ENCODE results near the gene USO1. TPM values are rescaled to one million over a fixed set of nuclear protein-coding genes. Genes with fewer than 3 reads are reported as not detected.

USO1 gene
- total and polyA plus RNA-seq, 2 of the 13 experiments (the other 11 are each of a cell fraction or from before 2014, with no cell fraction given), result 52.2 to 87.7 TPM

DNA sequence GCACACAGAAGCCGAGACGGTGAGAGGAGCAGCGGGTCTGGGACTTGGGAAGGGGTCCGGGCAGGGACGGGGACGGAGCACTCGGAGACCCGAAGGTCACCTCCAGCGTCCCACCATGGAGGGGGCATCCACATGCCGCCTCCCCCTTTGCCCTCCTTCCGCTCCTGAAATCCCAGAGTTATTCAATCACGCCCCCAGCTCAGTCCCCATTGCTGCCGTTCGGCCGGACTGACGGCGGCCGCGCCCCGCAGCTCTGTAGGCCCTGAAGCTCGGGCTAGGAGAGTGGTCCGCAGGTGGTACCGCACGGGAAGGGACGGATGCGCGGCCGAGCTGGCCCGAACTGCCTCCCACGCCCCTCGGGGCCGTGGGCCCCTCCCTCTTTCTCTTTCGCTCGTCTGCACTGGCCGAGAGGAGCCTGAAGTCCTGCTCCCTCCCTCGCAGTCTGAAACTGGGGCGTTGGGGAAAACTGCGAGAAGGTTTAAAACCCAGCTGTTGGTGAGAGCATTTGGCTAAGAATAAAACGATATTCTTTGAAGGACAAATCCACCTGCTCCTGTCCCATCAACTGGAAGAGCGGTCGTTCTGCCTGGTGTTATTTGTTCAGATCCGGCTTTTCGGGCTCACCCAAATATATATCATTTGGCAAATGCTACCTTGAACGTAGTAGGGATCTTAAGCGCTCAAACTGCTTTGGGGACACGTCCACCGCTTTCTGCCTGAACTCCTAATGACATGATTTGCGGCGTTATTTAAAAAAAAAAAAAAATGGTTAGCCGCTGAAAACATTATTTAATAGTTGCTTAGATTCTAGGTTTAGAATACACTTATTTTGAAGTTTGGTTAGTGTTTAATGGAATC lies 719 bp downstream of the USO1 start (continued):
- TF ChIP-seq, protein P1, sequence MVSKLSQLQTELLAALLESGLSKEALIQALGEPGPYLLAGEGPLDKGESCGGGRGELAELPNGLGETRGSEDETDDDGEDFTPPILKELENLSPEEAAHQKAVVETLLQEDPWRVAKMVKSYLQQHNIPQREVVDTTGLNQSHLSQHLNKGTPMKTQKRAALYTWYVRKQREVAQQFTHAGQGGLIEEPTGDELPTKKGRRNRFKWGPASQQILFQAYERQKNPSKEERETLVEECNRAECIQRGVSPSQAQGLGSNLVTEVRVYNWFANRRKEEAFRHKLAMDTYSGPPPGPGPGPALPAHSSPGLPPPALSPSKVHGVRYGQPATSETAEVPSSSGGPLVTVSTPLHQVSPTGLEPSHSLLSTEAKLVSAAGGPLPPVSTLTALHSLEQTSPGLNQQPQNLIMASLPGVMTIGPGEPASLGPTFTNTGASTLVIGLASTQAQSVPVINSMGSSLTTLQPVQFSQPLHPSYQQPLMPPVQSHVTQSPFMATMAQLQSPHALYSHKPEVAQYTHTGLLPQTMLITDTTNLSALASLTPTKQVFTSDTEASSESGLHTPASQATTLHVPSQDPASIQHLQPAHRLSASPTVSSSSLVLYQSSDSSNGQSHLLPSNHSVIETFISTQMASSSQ (IDR thresholded peaks at IDR 0.05; ENCODE audit: low read depth), result no peak
- TF ChIP-seq, protein P1 (CRISPR knock-in tag; IDR thresholded peaks at IDR 0.05; ENCODE audit: borderline replicate concordance), result peak; percentile 4; the same call in 1 of the 2 replicates
- TF ChIP-seq FOXJ3 (CRISPR knock-in tag; IDR thresholded peaks at IDR 0.05; ENCODE audit: borderline replicate concordance), result no peak
- TF ChIP-seq AKAP8 (CRISPR knock-in tag; IDR thresholded peaks at IDR 0.05), result no peak
- TF ChIP-seq ZNF672 (CRISPR knock-in tag; IDR thresholded peaks at IDR 0.05), result no peak
- TF ChIP-seq, protein P2, sequence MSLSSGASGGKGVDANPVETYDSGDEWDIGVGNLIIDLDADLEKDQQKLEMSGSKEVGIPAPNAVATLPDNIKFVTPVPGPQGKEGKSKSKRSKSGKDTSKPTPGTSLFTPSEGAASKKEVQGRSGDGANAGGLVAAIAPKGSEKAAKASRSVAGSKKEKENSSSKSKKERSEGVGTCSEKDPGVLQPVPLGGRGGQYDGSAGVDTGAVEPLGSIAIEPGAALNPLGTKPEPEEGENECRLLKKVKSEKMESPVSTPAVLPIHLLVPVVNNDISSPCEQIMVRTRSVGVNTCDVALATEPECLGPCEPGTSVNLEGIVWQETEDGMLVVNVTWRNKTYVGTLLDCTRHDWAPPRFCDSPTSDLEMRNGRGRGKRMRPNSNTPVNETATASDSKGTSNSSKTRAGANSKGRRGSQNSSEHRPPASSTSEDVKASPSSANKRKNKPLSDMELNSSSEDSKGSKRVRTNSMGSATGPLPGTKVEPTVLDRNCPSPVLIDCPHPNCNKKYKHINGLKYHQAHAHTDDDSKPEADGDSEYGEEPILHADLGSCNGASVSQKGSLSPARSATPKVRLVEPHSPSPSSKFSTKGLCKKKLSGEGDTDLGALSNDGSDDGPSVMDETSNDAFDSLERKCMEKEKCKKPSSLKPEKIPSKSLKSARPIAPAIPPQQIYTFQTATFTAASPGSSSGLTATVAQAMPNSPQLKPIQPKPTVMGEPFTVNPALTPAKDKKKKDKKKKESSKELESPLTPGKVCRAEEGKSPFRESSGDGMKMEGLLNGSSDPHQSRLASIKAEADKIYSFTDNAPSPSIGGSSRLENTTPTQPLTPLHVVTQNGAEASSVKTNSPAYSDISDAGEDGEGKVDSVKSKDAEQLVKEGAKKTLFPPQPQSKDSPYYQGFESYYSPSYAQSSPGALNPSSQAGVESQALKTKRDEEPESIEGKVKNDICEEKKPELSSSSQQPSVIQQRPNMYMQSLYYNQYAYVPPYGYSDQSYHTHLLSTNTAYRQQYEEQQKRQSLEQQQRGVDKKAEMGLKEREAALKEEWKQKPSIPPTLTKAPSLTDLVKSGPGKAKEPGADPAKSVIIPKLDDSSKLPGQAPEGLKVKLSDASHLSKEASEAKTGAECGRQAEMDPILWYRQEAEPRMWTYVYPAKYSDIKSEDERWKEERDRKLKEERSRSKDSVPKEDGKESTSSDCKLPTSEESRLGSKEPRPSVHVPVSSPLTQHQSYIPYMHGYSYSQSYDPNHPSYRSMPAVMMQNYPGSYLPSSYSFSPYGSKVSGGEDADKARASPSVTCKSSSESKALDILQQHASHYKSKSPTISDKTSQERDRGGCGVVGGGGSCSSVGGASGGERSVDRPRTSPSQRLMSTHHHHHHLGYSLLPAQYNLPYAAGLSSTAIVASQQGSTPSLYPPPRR (CRISPR knock-in tag; IDR thresholded peaks at IDR 0.05; ENCODE audit: borderline replicate concordance), result peak; percentile 28; the same call in 1 of the 2 replicates
- no peak for TF ChIP-seq NFE2 (CRISPR knock-in tag; IDR thresholded peaks at IDR 0.05)
- peak; percentile 20 for TF ChIP-seq AGO1 (IDR thresholded peaks at IDR 0.05; ENCODE audit: low read depth, low read length, poor library complexity, severe bottlenecking)
- TF ChIP-seq POLR2A (IDR thresholded peaks at IDR 0.05; ENCODE audit: insufficient read depth in 1 of 2, low read depth in 2 of 2, low read length in 2 of 2), result peak; percentile 65 to 91
- TF ChIP-seq KLF16 (CRISPR knock-in tag; IDR thresholded peaks at IDR 0.05), result no peak
- 0 out of 2 replicates have a peak, but pooled peaks have one; percentile 10 for TF ChIP-seq PPARG (CRISPR knock-in tag; conservative IDR thresholded peaks at IDR 0.05)
- TF ChIP-seq ZBTB20 (CRISPR knock-in tag; IDR thresholded peaks at IDR 0.05; ENCODE audit: borderline replicate concordance, low read depth), result no peak
- no peak for TF ChIP-seq NFYB (CRISPR knock-in tag; IDR thresholded peaks at IDR 0.05)
- no peak; the same call in 1 of the 2 replicates for TF ChIP-seq ISX (CRISPR knock-in tag; conservative IDR thresholded peaks at IDR 0.05)
- no peak for TF ChIP-seq ZNF30 (CRISPR knock-in tag; IDR thresholded peaks at IDR 0.05)
- TF ChIP-seq ZNF572 (CRISPR knock-in tag; IDR thresholded peaks at IDR 0.05), result no peak
- no peak for TF ChIP-seq HMG20A (CRISPR knock-in tag; IDR thresholded peaks at IDR 0.05; ENCODE audit: borderline replicate concordance)
- no peak for TF ChIP-seq ZFP37 (CRISPR knock-in tag; IDR thresholded peaks at IDR 0.05; ENCODE audit: borderline replicate concordance)
- no peak for TF ChIP-seq ZFP90 (CRISPR knock-in tag; IDR thresholded peaks at IDR 0.05; ENCODE audit: borderline replicate concordance)
- no peak for TF ChIP-seq ZNF160 (CRISPR knock-in tag; IDR thresholded peaks at IDR 0.05)
- no peak for TF ChIP-seq ZNF24 (IDR thresholded peaks at IDR 0.05)
- TF ChIP-seq ZNF776 (CRISPR knock-in tag; IDR thresholded peaks at IDR 0.05), result 0 out of 2 replicates have a peak, but pooled peaks have one; percentile 64
